ENCODE measurements around the gene IYD.

The IYD gene

GRCh38 chr6:150394899-150395295, 26.1 kb downstream of the IYD start:
- H3K4me1 ChIP-seq (ENCODE audit: control insufficient read depth, insufficient read depth, low read length) = no peaks in the 10 kb centered on the region
- H3K4me3 ChIP-seq (ENCODE audit: low read length in 2 of 2) = no peak overlapping the region
- H3K27me3 ChIP-seq (ENCODE audit: control insufficient read depth in 1 of 2, insufficient read depth in 2 of 2, low read length in 2 of 2) = no peaks in the 10 kb centered on the region
- no peaks in the 10 kb centered on the region for H3K9me3 ChIP-seq (ENCODE audit: control insufficient read depth in 2 of 2, low read length in 2 of 2)
- H3K9ac ChIP-seq (ENCODE audit: low read length in 2 of 2) = no peak overlapping the region
- H3K36me3 ChIP-seq (ENCODE audit: control insufficient read depth in 2 of 2, insufficient read depth in 2 of 2, low read length in 2 of 2) = no peaks in the 10 kb centered on the region
- no peak overlapping the region for H3K27ac ChIP-seq (ENCODE audit: low read length)

GRCh38 chr6:150395388-150396009, 26.7 kb downstream of the IYD start:
- no peak overlapping the region for H3K4me3 ChIP-seq (ENCODE audit: low read length in 2 of 2)
- no peaks in the 10 kb centered on the region for H3K9me3 ChIP-seq (ENCODE audit: control insufficient read depth in 2 of 2, low read length in 2 of 2)
- H3K27me3 ChIP-seq (ENCODE audit: control insufficient read depth in 1 of 2, insufficient read depth in 2 of 2, low read length in 2 of 2) = no peaks in the 10 kb centered on the region
- no peaks in the 10 kb centered on the region for H3K36me3 ChIP-seq (ENCODE audit: control insufficient read depth in 2 of 2, insufficient read depth in 2 of 2, low read length in 2 of 2)
- no peaks in the 10 kb centered on the region for H3K4me1 ChIP-seq (ENCODE audit: control insufficient read depth, insufficient read depth, low read length)
- no peak overlapping the region for H3K27ac ChIP-seq (ENCODE audit: low read length)
- no peak overlapping the region for H3K9ac ChIP-seq (ENCODE audit: low read length in 2 of 2)

- H3K4me1 ChIP-seq (ENCODE audit: control insufficient read depth, insufficient read depth, low read length) = no peaks in the 10 kb centered on the region
- H3K9ac ChIP-seq (ENCODE audit: low read length in 2 of 2) = no peak overlapping the region
- H3K9me3 ChIP-seq (ENCODE audit: control insufficient read depth in 2 of 2, low read length in 2 of 2) = no peaks in the 10 kb centered on the region
- H3K27ac ChIP-seq (ENCODE audit: low read length) = no peak overlapping the region
- no peaks in the 10 kb centered on the region for H3K36me3 ChIP-seq (ENCODE audit: control insufficient read depth in 2 of 2, insufficient read depth in 2 of 2, low read length in 2 of 2)
- H3K4me3 ChIP-seq (ENCODE audit: low read length in 2 of 2) = peak overlapping the region in 1 of 2 donors; percentile 29
- no peaks in the 10 kb centered on the region for H3K27me3 ChIP-seq (ENCODE audit: control insufficient read depth in 1 of 2, insufficient read depth in 2 of 2, low read length in 2 of 2)
These were observed 34.8 kb downstream of the IYD start for GRCh38 chr6:150403458-150404246.

GRCh38 chr6:150406948-150407347, 38.1 kb downstream of the IYD start:
- Histone ChIP-seq H3K27ac (ENCODE audit: low read length) (no peak overlapping the region), H3K27me3 (ENCODE audit: control insufficient read depth in 1 of 2, insufficient read depth in 2 of 2, low read length in 2 of 2) (no peaks in the 10 kb centered on the region), H3K9me3 (ENCODE audit: control insufficient read depth in 2 of 2, low read length in 2 of 2) (no peaks in the 10 kb centered on the region), H3K36me3 (ENCODE audit: control insufficient read depth in 2 of 2, insufficient read depth in 2 of 2, low read length in 2 of 2) (no peaks in the 10 kb centered on the region), H3K4me1 (ENCODE audit: control insufficient read depth, insufficient read depth, low read length) (peaks cover 7% of the 10 kb centered on the region), H3K9ac (ENCODE audit: low read length in 2 of 2) (no peak overlapping the region), H3K4me3 (ENCODE audit: low read length in 2 of 2) (no peak overlapping the region)

GRCh38 chr6:150408842-150409241, 40.0 kb downstream of the IYD start:
- H3K27me3 ChIP-seq (ENCODE audit: control insufficient read depth in 1 of 2, insufficient read depth in 2 of 2, low read length in 2 of 2) = no peaks in the 10 kb centered on the region
- no peak overlapping the region for H3K27ac ChIP-seq (ENCODE audit: low read length)
- peaks cover 7% of the 10 kb centered on the region for H3K4me1 ChIP-seq (ENCODE audit: control insufficient read depth, insufficient read depth, low read length)

GRCh38 chr6:150409576-150410066, 40.8 kb downstream of the IYD start:
- no peak overlapping the region for H3K9ac ChIP-seq (ENCODE audit: low read length in 2 of 2)
- H3K27ac ChIP-seq (ENCODE audit: low read length) = no peak overlapping the region
- H3K27me3 ChIP-seq (ENCODE audit: control insufficient read depth in 1 of 2, insufficient read depth in 2 of 2, low read length in 2 of 2) = no peaks in the 10 kb centered on the region

More at GRCh38 chr6:150408842-150409241, 40.0 kb downstream of the IYD start:
- no peak overlapping the region for H3K4me3 ChIP-seq (ENCODE audit: low read length in 2 of 2)
- no peaks in the 10 kb centered on the region for H3K36me3 ChIP-seq (ENCODE audit: control insufficient read depth in 2 of 2, insufficient read depth in 2 of 2, low read length in 2 of 2)
- no peak overlapping the region for H3K9ac ChIP-seq (ENCODE audit: low read length in 2 of 2)
- H3K9me3 ChIP-seq (ENCODE audit: control insufficient read depth in 2 of 2, low read length in 2 of 2) = no peaks in the 10 kb centered on the region

GRCh38 chr6:150410399-150410798, 41.6 kb downstream of the IYD start:
- H3K4me3 ChIP-seq (ENCODE audit: low read length in 2 of 2) = no peak overlapping the region
- no peaks in the 10 kb centered on the region for H3K36me3 ChIP-seq (ENCODE audit: control insufficient read depth in 2 of 2, insufficient read depth in 2 of 2, low read length in 2 of 2)
- no peak overlapping the region for H3K9ac ChIP-seq (ENCODE audit: low read length in 2 of 2)
- H3K27ac ChIP-seq (ENCODE audit: low read length) = no peak overlapping the region
- H3K4me1 ChIP-seq (ENCODE audit: control insufficient read depth, insufficient read depth, low read length) = peaks cover 7% of the 10 kb centered on the region
- H3K27me3 ChIP-seq (ENCODE audit: control insufficient read depth in 1 of 2, insufficient read depth in 2 of 2, low read length in 2 of 2) = no peaks in the 10 kb centered on the region
- no peaks in the 10 kb centered on the region for H3K9me3 ChIP-seq (ENCODE audit: control insufficient read depth in 2 of 2, low read length in 2 of 2)

More at GRCh38 chr6:150409576-150410066, 40.8 kb downstream of the IYD start:
- H3K4me3 ChIP-seq (ENCODE audit: low read length in 2 of 2) = no peak overlapping the region
- no peaks in the 10 kb centered on the region for H3K36me3 ChIP-seq (ENCODE audit: control insufficient read depth in 2 of 2, insufficient read depth in 2 of 2, low read length in 2 of 2)
- peaks cover 7% of the 10 kb centered on the region for H3K4me1 ChIP-seq (ENCODE audit: control insufficient read depth, insufficient read depth, low read length)
- H3K9me3 ChIP-seq (ENCODE audit: control insufficient read depth in 2 of 2, low read length in 2 of 2) = no peaks in the 10 kb centered on the region

GRCh38 chr6:150410906-150411305, 42.1 kb downstream of the IYD start:
- H3K4me1 ChIP-seq (ENCODE audit: control insufficient read depth, insufficient read depth, low read length) = peaks cover 7% of the 10 kb centered on the region
- no peaks in the 10 kb centered on the region for H3K27me3 ChIP-seq (ENCODE audit: control insufficient read depth in 1 of 2, insufficient read depth in 2 of 2, low read length in 2 of 2)
- H3K9ac ChIP-seq (ENCODE audit: low read length in 2 of 2) = no peak overlapping the region
- H3K4me3 ChIP-seq (ENCODE audit: low read length in 2 of 2) = no peak overlapping the region
- H3K9me3 ChIP-seq (ENCODE audit: control insufficient read depth in 2 of 2, low read length in 2 of 2) = no peaks in the 10 kb centered on the region
- H3K27ac ChIP-seq (ENCODE audit: low read length) = no peak overlapping the region
- H3K36me3 ChIP-seq (ENCODE audit: control insufficient read depth in 2 of 2, insufficient read depth in 2 of 2, low read length in 2 of 2) = no peaks in the 10 kb centered on the region

GRCh38 chr6:150412221-150412620, 43.4 kb downstream of the IYD start:
- H3K27me3 ChIP-seq (ENCODE audit: control insufficient read depth in 1 of 2, insufficient read depth in 2 of 2, low read length in 2 of 2) = no peaks in the 10 kb centered on the region
- no peaks in the 10 kb centered on the region for H3K36me3 ChIP-seq (ENCODE audit: control insufficient read depth in 2 of 2, insufficient read depth in 2 of 2, low read length in 2 of 2)
- no peaks in the 10 kb centered on the region for H3K9me3 ChIP-seq (ENCODE audit: control insufficient read depth in 2 of 2, low read length in 2 of 2)
- no peak overlapping the region for H3K9ac ChIP-seq (ENCODE audit: low read length in 2 of 2)
- H3K4me1 ChIP-seq (ENCODE audit: control insufficient read depth, insufficient read depth, low read length) = peaks cover 7% of the 10 kb centered on the region
- no peak overlapping the region for H3K4me3 ChIP-seq (ENCODE audit: low read length in 2 of 2)
- no peak overlapping the region for H3K27ac ChIP-seq (ENCODE audit: low read length)

GRCh38 chr6:150413198-150413597, 44.4 kb downstream of the IYD start:
- no peaks in the 10 kb centered on the region for H3K9me3 ChIP-seq (ENCODE audit: control insufficient read depth in 2 of 2, low read length in 2 of 2)

GRCh38 chr6:150413781-150414281, 45.0 kb downstream of the IYD start:
- no peak overlapping the region for H3K27ac ChIP-seq (ENCODE audit: low read length)

More at GRCh38 chr6:150413198-150413597, 44.4 kb downstream of the IYD start:
- H3K27ac ChIP-seq (ENCODE audit: low read length) = no peak overlapping the region
- H3K4me1 ChIP-seq (ENCODE audit: control insufficient read depth, insufficient read depth, low read length) = peaks cover 7% of the 10 kb centered on the region
- no peak overlapping the region for H3K4me3 ChIP-seq (ENCODE audit: low read length in 2 of 2)
- H3K27me3 ChIP-seq (ENCODE audit: control insufficient read depth in 1 of 2, insufficient read depth in 2 of 2, low read length in 2 of 2) = no peaks in the 10 kb centered on the region
- no peak overlapping the region for H3K9ac ChIP-seq (ENCODE audit: low read length in 2 of 2)
- H3K36me3 ChIP-seq (ENCODE audit: control insufficient read depth in 2 of 2, insufficient read depth in 2 of 2, low read length in 2 of 2) = no peaks in the 10 kb centered on the region

More at GRCh38 chr6:150413781-150414281, 45.0 kb downstream of the IYD start:
- Histone ChIP-seq H3K36me3 (ENCODE audit: control insufficient read depth in 2 of 2, insufficient read depth in 2 of 2, low read length in 2 of 2) (no peaks in the 10 kb centered on the region), H3K9ac (ENCODE audit: low read length in 2 of 2) (no peak overlapping the region), H3K4me1 (ENCODE audit: control insufficient read depth, insufficient read depth, low read length) (peaks cover 11% of the 10 kb centered on the region), H3K4me3 (ENCODE audit: low read length in 2 of 2) (no peak overlapping the region), H3K9me3 (ENCODE audit: control insufficient read depth in 2 of 2, low read length in 2 of 2) (no peaks in the 10 kb centered on the region), H3K27me3 (ENCODE audit: control insufficient read depth in 1 of 2, insufficient read depth in 2 of 2, low read length in 2 of 2) (no peaks in the 10 kb centered on the region)

Measured in stomach smooth muscle (tissue), 2 donors.